NCI-H69 (cell line): ENCODE results near the gene ASB5.
"Not testable (repeated sequence)": the region's sequence is repeated elsewhere in the genome, so short reads cannot be mapped to it uniquely, and the experiment has no call there.

Experiments
- DNase-seq: peaks from one replicate; lab custom pipeline; 2025; lab: John Stamatoyannopoulos, UW

The ASB5 gene

GRCh38 chr4:176268963-176269362, at the start of gene ASB5:
TSS of gene ASB5 (minus strand) at chr4:176269222. CDS start at chr4:176269108, 114 bp downstream.
- DNase-seq: no peak

- no peak for DNase-seq
Measured at GRCh38 chr4:176313596-176314336, 44.7 kb upstream of the ASB5 start.

GRCh38 chr4:176309772-176310171, 40.8 kb upstream of the ASB5 start:
- DNase-seq: no peak

- no peak for DNase-seq
Measured at GRCh38 chr4:176309046-176309445, 40.0 kb upstream of the ASB5 start.

- DNase-seq: no peak
Measured at GRCh38 chr4:176308441-176308840, 39.4 kb upstream of the ASB5 start.

- no peak for DNase-seq
Measured at GRCh38 chr4:176307666-176307930, 38.6 kb upstream of the ASB5 start.

GRCh38 chr4:176306837-176307665, 38.0 kb upstream of the ASB5 start:
- DNase-seq: no peak

- no peak for DNase-seq
Measured at GRCh38 chr4:176303938-176304337, 34.9 kb upstream of the ASB5 start.

GRCh38 chr4:176302283-176303275, 33.6 kb upstream of the ASB5 start:
- DNase-seq: no peak

GRCh38 chr4:176300565-176300964, 31.5 kb upstream of the ASB5 start:
- DNase-seq: no peak

- DNase-seq: no peak
Measured at GRCh38 chr4:176300036-176300435, 31.0 kb upstream of the ASB5 start.

- DNase-seq: no peak
Measured at GRCh38 chr4:176298664-176299063, 29.6 kb upstream of the ASB5 start.

- not testable (repeated sequence) for DNase-seq
Measured at GRCh38 chr4:176295907-176296306, 26.9 kb upstream of the ASB5 start.

GRCh38 chr4:176293660-176294059, 24.6 kb upstream of the ASB5 start:
- DNase-seq: no peak

- no peak for DNase-seq
Measured at GRCh38 chr4:176292920-176293319, 23.9 kb upstream of the ASB5 start.

- DNase-seq: no peak
Measured at GRCh38 chr4:176291748-176292147, 22.7 kb upstream of the ASB5 start.

- no peak for DNase-seq
Measured at GRCh38 chr4:176290520-176290919, 21.5 kb upstream of the ASB5 start.

- DNase-seq: no peak
Measured at GRCh38 chr4:176289561-176289960, 20.5 kb upstream of the ASB5 start.

- no peak for DNase-seq
Measured at GRCh38 chr4:176288020-176288419, 19.0 kb upstream of the ASB5 start.

- no peak for DNase-seq
Measured at GRCh38 chr4:176287546-176287945, 18.5 kb upstream of the ASB5 start.

GRCh38 chr4:176286728-176287127, 17.7 kb upstream of the ASB5 start:
- no peak for DNase-seq

GRCh38 chr4:176279560-176279959, 10.5 kb upstream of the ASB5 start:
- not testable (repeated sequence) for DNase-seq
